Measurements from ENCODE around the gene OTUB1.

Gene OTUB1

GRCh38 chr11:64022125-64022784, 36.0 kb downstream of the OTUB1 start:
- no peak for DNase-seq (ENCODE audit: low spot score)

GRCh38 chr11:64023712-64024710, 37.8 kb downstream of the OTUB1 start:
- FAIRE-seq (no peak), DNase-seq (ENCODE audit: low spot score) (no peak)

More at GRCh38 chr11:64022125-64022784, 36.0 kb downstream of the OTUB1 start:
- FAIRE-seq: no peak

- FAIRE-seq: no peak
- DNase-seq (ENCODE audit: low spot score): no peak
Measured at GRCh38 chr11:64025205-64025604, 39.0 kb downstream of the OTUB1 start.

- no peak for DNase-seq (ENCODE audit: low spot score)
- no peak for FAIRE-seq
Measured at GRCh38 chr11:64026575-64027205, 40.5 kb downstream of the OTUB1 start.

GRCh38 chr11:64027651-64028397, 41.6 kb downstream of the OTUB1 start:
- no peak for DNase-seq (ENCODE audit: low spot score)
- no peak for FAIRE-seq

GRCh38 chr11:64028398-64029115, 42.3 kb downstream of the OTUB1 start:
- no peak for FAIRE-seq
- no peak for DNase-seq (ENCODE audit: low spot score)

GRCh38 chr11:64029773-64030172, 43.5 kb downstream of the OTUB1 start:
- no peak for DNase-seq (ENCODE audit: low spot score)
- FAIRE-seq: no peak

- no peak for FAIRE-seq
Measured at GRCh38 chr11:64031001-64031400, 44.8 kb downstream of the OTUB1 start.

GRCh38 chr11:64032050-64032449, 45.8 kb downstream of the OTUB1 start:
- peak; percentile 27 for DNase-seq (ENCODE audit: low spot score)
- no peak for FAIRE-seq

More at GRCh38 chr11:64031001-64031400, 44.8 kb downstream of the OTUB1 start:
- no peak for DNase-seq (ENCODE audit: low spot score)

- DNase-seq (ENCODE audit: low spot score): no peak
- no peak for FAIRE-seq
Measured at GRCh38 chr11:64034411-64034811, 48.2 kb downstream of the OTUB1 start.

- FAIRE-seq (no peak), DNase-seq (ENCODE audit: low spot score) (no peak)
Measured at GRCh38 chr11:64035081-64035524, 48.9 kb downstream of the OTUB1 start.

GRCh38 chr11:64035576-64035975, 49.3 kb downstream of the OTUB1 start, which contains the start of gene FLRT1:
Gene FLRT1, plus strand, starts transcription at chr11:64035931. Its CDS starts 80,337 bp downstream, at chr11:64116268.
- FAIRE-seq (no peak), DNase-seq (ENCODE audit: low spot score) (no peak)

GRCh38 chr11:64036087-64037026, 50.1 kb downstream of the OTUB1 start:
- FAIRE-seq: no peak
- DNase-seq (ENCODE audit: low spot score): no peak

- no peak for DNase-seq (ENCODE audit: low spot score)
- no peak for FAIRE-seq
Measured at GRCh38 chr11:64037027-64037634, 50.9 kb downstream of the OTUB1 start.

GRCh38 chr11:64038500-64038899, 52.3 kb downstream of the OTUB1 start:
- no peak for FAIRE-seq
- no peak for DNase-seq (ENCODE audit: low spot score)

GRCh38 chr11:64039012-64039665, 52.9 kb downstream of the OTUB1 start:
- FAIRE-seq (no peak), DNase-seq (ENCODE audit: low spot score) (no peak)

- DNase-seq (ENCODE audit: low spot score) (no peak), FAIRE-seq (no peak)
Measured at GRCh38 chr11:64040684-64041322, 54.6 kb downstream of the OTUB1 start.

GRCh38 chr11:64041846-64042245, 55.6 kb downstream of the OTUB1 start:
- FAIRE-seq (no peak), DNase-seq (ENCODE audit: low spot score) (no peak)
